Measurements from ENCODE around the gene IFIT1B. TPM values are rescaled to one million over a fixed set of nuclear protein-coding genes. Genes with fewer than 3 reads are reported as not detected.
A peak's percentile ranks its signal among the peaks of the same experiment; 100 is the strongest.

The IFIT1B gene, protein sequence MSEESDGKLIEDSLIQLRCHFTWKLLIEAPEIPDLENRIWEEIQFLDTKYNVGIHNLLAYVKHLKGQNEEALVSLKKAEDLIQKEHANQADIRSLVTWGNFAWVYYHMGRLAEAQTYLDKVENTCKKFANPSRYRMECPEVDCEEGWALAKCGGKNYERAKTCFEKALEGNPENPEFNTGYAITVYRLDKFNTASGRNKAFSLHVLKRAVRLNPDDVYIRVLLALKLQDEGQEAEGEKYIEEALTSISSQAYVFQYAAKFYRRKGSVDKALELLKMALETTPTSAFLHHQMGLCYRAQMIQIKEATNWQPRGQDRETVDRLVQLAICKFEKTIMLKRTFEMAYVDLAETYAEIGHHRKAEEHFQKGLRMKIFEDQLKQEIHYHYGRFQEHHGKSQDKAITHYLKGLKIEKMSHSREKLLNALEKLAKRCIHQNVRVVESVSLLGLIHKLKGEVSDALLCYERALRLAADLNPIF
- total RNA-seq (2021; ENCODE audit: unreplicated experiment) (not detected), Bru-seq, nascent RNA (not detected), BruChase-seq, experiment 1, labeled RNA remaining after a 6-hour chase (not detected), BruChase-seq, experiment 2, labeled RNA remaining after a 2-hour chase (percentile 9 among the genes with signal in this experiment)
- polyA plus RNA-seq (2012), result not detected in 2 replicates
- long read RNA-seq, result 0 reads

DNA sequence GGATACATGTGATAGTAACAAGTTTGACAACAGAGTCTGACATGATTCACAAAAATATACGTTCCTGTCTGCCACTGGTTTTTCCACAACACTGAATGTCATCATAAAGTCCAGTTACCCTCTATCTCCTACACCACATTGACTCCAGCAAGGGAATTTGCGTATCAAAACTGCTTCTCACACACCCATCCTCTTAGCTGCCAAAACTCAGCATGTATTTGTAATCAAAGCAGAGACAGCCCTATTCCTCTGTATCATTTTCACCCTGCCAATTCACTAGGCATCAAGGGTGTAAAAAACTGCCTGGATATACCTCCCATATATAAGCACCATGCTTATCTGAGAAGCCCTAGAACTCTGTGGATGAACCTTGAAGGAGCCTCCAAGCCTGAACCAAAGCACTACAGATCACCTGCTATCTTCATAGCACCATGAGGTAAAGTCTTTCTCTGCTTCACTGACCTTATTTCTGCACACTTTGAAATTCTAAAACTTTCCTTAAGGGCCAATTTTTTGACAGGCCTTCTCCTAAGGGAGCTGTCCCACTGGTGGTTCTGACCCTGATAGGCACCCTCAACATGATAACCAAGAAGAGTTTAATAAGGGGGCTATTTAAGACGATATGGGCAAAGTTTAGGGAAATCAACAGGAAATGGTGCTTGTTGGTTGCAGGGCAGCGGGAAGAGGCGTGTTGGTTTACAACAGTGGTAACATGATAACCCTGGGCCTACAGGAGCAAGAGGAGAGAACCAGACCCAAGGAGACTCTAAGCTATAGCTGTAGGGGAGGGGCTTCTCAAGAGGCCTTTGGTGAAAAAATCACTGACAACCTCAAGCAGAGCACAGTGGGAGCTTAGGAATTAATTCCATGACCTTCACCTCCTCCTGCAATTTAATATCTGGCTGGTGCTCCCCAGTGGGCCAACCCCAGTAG is at the start of gene IFIT1B:
IFIT1B (plus strand) TSS at position 352 of the 933 bp plus-strand sequence; CDS start at position 432, 80 bp downstream.
- Histone ChIP-seq H3K4me1 (ENCODE audit: control insufficient read depth in 1 of 2, insufficient read depth in 2 of 2, low read length in 2 of 2) (no peaks in the 10 kb centered on the region), H3K9me3 (ENCODE audit: control insufficient read depth in 1 of 2, insufficient read depth in 1 of 2, low read depth in 1 of 2, low read length in 2 of 2) (no peaks in the 10 kb centered on the region), H2AFZ (ENCODE audit: low read depth, low read length, poor library complexity, severe bottlenecking) (no peak within 1 kb of the TSS), H3K9ac (ENCODE audit: low read length) (no peak within 1 kb of the TSS), H4K20me1 (ENCODE audit: insufficient read depth) (no peaks in the 10 kb centered on the region), H3K9me2 (ENCODE audit: insufficient read depth) (no peaks in the 10 kb centered on the region), H3K4me2 (ENCODE audit: low read length) (no peak within 1 kb of the TSS), H3K27ac (ENCODE audit: low read depth, low read length) (no peak within 1 kb of the TSS), H3K4me3 (replicated peaks in 1 of 2; ENCODE audit: low read depth in 1 of 2, low read length in 2 of 2) (no peak within 1 kb of the TSS), H3K79me2 (ENCODE audit: insufficient read depth, low read length) (no peaks in the 10 kb centered on the region), H3K36me3 (ENCODE audit: control insufficient read depth in 1 of 2, insufficient read depth in 2 of 2, low read length in 2 of 2) (no peaks in the 10 kb centered on the region), H3K27me3 (ENCODE audit: insufficient read depth, low read length) (no peaks in the 10 kb centered on the region)
- RAD21 ChIA-PET (ENCODE audit: low non-redundant PET in 1 of 2, low total read pairs in 2 of 2, uncharacterized antibody in 2 of 2, unreplicated experiment in 2 of 2), result no interaction called here
- TF ChIP-seq, protein P1, sequence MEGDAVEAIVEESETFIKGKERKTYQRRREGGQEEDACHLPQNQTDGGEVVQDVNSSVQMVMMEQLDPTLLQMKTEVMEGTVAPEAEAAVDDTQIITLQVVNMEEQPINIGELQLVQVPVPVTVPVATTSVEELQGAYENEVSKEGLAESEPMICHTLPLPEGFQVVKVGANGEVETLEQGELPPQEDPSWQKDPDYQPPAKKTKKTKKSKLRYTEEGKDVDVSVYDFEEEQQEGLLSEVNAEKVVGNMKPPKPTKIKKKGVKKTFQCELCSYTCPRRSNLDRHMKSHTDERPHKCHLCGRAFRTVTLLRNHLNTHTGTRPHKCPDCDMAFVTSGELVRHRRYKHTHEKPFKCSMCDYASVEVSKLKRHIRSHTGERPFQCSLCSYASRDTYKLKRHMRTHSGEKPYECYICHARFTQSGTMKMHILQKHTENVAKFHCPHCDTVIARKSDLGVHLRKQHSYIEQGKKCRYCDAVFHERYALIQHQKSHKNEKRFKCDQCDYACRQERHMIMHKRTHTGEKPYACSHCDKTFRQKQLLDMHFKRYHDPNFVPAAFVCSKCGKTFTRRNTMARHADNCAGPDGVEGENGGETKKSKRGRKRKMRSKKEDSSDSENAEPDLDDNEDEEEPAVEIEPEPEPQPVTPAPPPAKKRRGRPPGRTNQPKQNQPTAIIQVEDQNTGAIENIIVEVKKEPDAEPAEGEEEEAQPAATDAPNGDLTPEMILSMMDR (IDR thresholded peaks at IDR 0.05 in 2 of 3, conservative IDR thresholded peaks at IDR 0.05 in 1 of 3; ENCODE audit: borderline replicate concordance in 1 of 3, insufficient read depth in 1 of 3, low read depth in 2 of 3, low read length in 2 of 3), result no peak
- TF ChIP-seq, protein P2, sequence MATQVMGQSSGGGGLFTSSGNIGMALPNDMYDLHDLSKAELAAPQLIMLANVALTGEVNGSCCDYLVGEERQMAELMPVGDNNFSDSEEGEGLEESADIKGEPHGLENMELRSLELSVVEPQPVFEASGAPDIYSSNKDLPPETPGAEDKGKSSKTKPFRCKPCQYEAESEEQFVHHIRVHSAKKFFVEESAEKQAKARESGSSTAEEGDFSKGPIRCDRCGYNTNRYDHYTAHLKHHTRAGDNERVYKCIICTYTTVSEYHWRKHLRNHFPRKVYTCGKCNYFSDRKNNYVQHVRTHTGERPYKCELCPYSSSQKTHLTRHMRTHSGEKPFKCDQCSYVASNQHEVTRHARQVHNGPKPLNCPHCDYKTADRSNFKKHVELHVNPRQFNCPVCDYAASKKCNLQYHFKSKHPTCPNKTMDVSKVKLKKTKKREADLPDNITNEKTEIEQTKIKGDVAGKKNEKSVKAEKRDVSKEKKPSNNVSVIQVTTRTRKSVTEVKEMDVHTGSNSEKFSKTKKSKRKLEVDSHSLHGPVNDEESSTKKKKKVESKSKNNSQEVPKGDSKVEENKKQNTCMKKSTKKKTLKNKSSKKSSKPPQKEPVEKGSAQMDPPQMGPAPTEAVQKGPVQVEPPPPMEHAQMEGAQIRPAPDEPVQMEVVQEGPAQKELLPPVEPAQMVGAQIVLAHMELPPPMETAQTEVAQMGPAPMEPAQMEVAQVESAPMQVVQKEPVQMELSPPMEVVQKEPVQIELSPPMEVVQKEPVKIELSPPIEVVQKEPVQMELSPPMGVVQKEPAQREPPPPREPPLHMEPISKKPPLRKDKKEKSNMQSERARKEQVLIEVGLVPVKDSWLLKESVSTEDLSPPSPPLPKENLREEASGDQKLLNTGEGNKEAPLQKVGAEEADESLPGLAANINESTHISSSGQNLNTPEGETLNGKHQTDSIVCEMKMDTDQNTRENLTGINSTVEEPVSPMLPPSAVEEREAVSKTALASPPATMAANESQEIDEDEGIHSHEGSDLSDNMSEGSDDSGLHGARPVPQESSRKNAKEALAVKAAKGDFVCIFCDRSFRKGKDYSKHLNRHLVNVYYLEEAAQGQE (IDR thresholded peaks at IDR 0.05; ENCODE audit: low read depth), result 0 out of 2 replicates have a peak, but pooled peaks have one; percentile 9
- CTCF ChIA-PET, result interaction anchor here (0.7 kb wide), 1 partner anchor 8 kb away, joined by 3 read pairs; no protein-coding TSS in a partner anchor
- intact Hi-C loops (cut with micrococcal nuclease), result no loop called here
- ATAC-seq (no peak), DNase-seq (ENCODE audit: low read depth, low spot score) (no peak)
- POLR2A ChIA-PET, result no interaction called here
- BruUV-seq (replicated peaks), result no TSS peak

Data from HCT116 (cell line).